Gastrocnemius medialis (tissue), 4 donors: Measurements from ENCODE around the gene DAGLB. TPM values are rescaled to one million over a fixed set of nuclear protein-coding genes. Genes with fewer than 3 reads are reported as not detected.
A peak's percentile ranks its signal among the peaks of the same experiment; 100 is the strongest.

Experiments
- ATAC-seq, 2 donors: fragments of 150-250 bp; one replicate each; pipeline ENCODE4 v1.9.1; 2016
- DNase-seq, 2 donors: peaks; one replicate each; pipeline ENCODE4 v3.0.0-alpha.2; 2019
- H3K27ac ChIP-seq, 4 donors: fragments of 200-600 bp; sonication (generic); 1 replicate in 1 of 4; 2 replicates in 3 of 4; pipeline ENCODE4 v1.5.1; 2016 to 2018; ENCODE audit warnings: mild to moderate bottlenecking in 2 of 4, moderate library complexity in 1 of 4
- H3K27me3 ChIP-seq, 3 donors: fragments of 200-600 bp; sonication (generic) in 2 of 3; 1 replicate in 1 of 3; 2 replicates in 2 of 3; pipeline versions ENCODE4 v1.5.1 to v1.6.0; 2016 to 2019; ENCODE audit warnings: mild to moderate bottlenecking in 1 of 3, moderate library complexity in 1 of 3
- H3K36me3 ChIP-seq, 2 donors: fragments of 200-600 bp; sonication (generic) in 1 of 2; one replicate each; pipeline ENCODE4 v1.5.1; 2017 to 2018
- H3K4me1 ChIP-seq, 2 donors: fragments of 200-600 bp; sonication (generic) in 1 of 2; one replicate each; pipeline ENCODE4 v1.5.1; 2016 to 2017; ENCODE audit warnings: mild to moderate bottlenecking in 2 of 2
- H3K4me3 ChIP-seq, 4 donors: fragments of 200-600 bp; sonication (generic) in 3 of 4; 1 replicate in 1 of 4; 2 replicates in 3 of 4; pipeline ENCODE4 v1.5.1; 2016 to 2019; ENCODE audit warnings: mild to moderate bottlenecking in 2 of 4
- H3K9me3 ChIP-seq, 3 donors: fragments of 200-600 bp; sonication (generic) in 2 of 3; 1 replicate in 1 of 3; 2 replicates in 2 of 3; pipeline ENCODE4 v1.5.1; 2016 to 2019
- POLR2A ChIP-seq, 2 donors: fragments of 450-650 bp; IDR thresholded peaks; one replicate each; pipeline ENCODE4 v1.6.1; 2017; ENCODE audit warnings: antibody characterized with exemption in 2 of 2, mild to moderate bottlenecking in 2 of 2, moderate library complexity in 2 of 2
- in situ Hi-C, 4 donors: fragments of 200-750 bp; cut with MboI; loops; one replicate each; pipeline versions ENCODE4 v1.15.0 to v1.8.0; 2017; ENCODE audit warnings: low sequenced_read_pairs in 4 of 4
- intact Hi-C: fragments of 100-400 bp; cut with DNase I; formaldehyde crosslinking; loops from one replicate; pipeline ENCODE4 v1.15.1; 2023; ENCODE audit warnings: low total_unique reads
- total RNA-seq, 4 donors: library from RNA; depleted of rRNA; stranded (reverse); fragments of >200 nt; gene quantifications; one replicate each; pipeline versions ENCODE4 v1.1.0 to v1.2.3, GENCODE V29; 2016
- TF ChIP-seq, protein P1 (sequence below), 5 experiments: fragments of 450-650 bp in 3 of 5; fragments of 200-600 bp in 2 of 5; sonication (generic) in 2 of 5; IDR thresholded peaks in 4 of 5; conservative IDR thresholded peaks in 1 of 5; 1 replicate in 4 of 5; 2 replicates in 1 of 5; pipeline ENCODE4 v1.5.1; 2016 to 2019; ENCODE audit warnings: antibody characterized with exemption in 5 of 5, mild to moderate bottlenecking in 3 of 5, moderate library complexity in 3 of 5

Gene DAGLB
- total RNA-seq, 4 donors from 2014 or later: 11.7 to 24.0 (median 16.1) TPM

DNA sequence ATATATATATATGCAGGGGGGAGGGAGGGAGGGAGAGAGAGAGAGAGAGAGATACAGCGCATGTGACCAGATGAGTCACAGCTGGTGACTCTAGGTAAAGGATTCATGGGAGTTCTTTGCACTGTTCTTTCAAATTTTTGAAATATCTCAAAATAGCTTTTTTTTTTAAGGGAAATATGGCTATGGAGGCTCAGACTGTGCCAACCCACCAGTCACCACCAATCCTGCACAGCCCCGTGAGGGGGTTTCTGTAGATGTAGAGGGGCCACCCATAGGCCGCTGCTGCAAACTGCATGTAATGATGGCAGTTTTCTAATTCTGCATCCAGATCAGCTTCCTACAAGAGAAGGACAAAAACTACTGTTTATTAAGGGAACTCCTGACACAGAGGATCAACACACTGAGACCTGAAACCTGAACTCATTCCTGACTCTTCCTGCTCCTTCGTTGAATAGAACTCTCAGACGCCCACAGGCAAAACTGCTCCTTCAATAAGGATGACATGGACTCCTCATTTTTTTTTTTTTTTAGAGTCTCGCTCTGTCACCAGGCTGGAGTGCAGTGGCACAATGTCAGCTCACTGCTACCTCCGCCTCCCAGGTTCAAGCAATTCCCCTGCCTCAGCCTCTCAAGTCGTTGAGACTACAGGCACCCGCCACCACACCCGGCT is 17.3 kb downstream of the DAGLB start:
- Histone ChIP-seq H3K4me3 (no peak overlapping the region), H3K9me3 (no peaks in the 10 kb centered on the region), H3K27ac (no peak overlapping the region), H3K4me1 (peaks cover 8 to 11% of the 10 kb centered on the region in 2 donors), H3K27me3 (no peaks in the 10 kb centered on the region), H3K36me3 (peaks cover 0 to 37% of the 10 kb centered on the region in 2 donors)
- DNase-seq (no peak), ATAC-seq (no peak)
- TF ChIP-seq, protein P1, sequence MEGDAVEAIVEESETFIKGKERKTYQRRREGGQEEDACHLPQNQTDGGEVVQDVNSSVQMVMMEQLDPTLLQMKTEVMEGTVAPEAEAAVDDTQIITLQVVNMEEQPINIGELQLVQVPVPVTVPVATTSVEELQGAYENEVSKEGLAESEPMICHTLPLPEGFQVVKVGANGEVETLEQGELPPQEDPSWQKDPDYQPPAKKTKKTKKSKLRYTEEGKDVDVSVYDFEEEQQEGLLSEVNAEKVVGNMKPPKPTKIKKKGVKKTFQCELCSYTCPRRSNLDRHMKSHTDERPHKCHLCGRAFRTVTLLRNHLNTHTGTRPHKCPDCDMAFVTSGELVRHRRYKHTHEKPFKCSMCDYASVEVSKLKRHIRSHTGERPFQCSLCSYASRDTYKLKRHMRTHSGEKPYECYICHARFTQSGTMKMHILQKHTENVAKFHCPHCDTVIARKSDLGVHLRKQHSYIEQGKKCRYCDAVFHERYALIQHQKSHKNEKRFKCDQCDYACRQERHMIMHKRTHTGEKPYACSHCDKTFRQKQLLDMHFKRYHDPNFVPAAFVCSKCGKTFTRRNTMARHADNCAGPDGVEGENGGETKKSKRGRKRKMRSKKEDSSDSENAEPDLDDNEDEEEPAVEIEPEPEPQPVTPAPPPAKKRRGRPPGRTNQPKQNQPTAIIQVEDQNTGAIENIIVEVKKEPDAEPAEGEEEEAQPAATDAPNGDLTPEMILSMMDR (IDR thresholded peaks at IDR 0.05 in 4 of 5, conservative IDR thresholded peaks at IDR 0.05 in 1 of 5): no peak
- TF ChIP-seq POLR2A (IDR thresholded peaks at IDR 0.05): no peak
- in situ Hi-C loops: loop anchor here in 1 of 4 donors (10.0 kb wide), 2 partner anchors 46 to 436 kb away; no protein-coding TSS in a partner anchor
- intact Hi-C loops: no loop called here

DNA sequence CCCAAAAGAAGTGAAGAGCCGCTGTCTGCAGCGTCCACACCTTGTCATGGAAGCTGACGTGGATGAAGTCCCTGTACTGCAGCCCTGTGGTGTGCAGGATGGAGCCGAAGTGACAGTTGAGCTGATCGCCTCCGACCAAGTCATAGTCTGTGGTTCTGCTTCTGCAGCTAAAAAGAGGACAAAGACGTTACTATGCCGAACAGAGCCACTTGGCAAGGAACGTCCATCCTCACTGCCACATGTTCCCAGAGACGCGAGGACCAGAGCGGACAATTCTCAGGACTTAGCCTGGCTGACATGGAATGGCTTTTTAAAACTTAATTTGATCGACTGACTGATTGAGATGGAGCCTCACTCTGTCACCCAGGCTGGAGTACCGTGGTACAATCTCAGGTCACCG is 21.8 kb downstream of the DAGLB start:
- Histone ChIP-seq H3K36me3 (peaks cover 0 to 29% of the 10 kb centered on the region in 2 donors), H3K27ac (peak overlapping the region in 3 of 4 donors; percentile 5 to 83 (median 53)), H3K4me3 (no peak overlapping the region), H3K27me3 (no peaks in the 10 kb centered on the region), H3K9me3 (no peaks in the 10 kb centered on the region), H3K4me1 (peaks cover 13 to 20% of the 10 kb centered on the region in 2 donors)
- in situ Hi-C loops: loop anchor here in 1 of 4 donors (5.0 kb wide), 1 partner anchor 44 kb away; no protein-coding TSS in a partner anchor
- TF ChIP-seq, protein P1 (IDR thresholded peaks at IDR 0.05 in 4 of 5, conservative IDR thresholded peaks at IDR 0.05 in 1 of 5): no peak
- no peak for TF ChIP-seq POLR2A (IDR thresholded peaks at IDR 0.05)
- ATAC-seq (no peak), DNase-seq (no peak)
- intact Hi-C loops: no loop called here

DNA sequence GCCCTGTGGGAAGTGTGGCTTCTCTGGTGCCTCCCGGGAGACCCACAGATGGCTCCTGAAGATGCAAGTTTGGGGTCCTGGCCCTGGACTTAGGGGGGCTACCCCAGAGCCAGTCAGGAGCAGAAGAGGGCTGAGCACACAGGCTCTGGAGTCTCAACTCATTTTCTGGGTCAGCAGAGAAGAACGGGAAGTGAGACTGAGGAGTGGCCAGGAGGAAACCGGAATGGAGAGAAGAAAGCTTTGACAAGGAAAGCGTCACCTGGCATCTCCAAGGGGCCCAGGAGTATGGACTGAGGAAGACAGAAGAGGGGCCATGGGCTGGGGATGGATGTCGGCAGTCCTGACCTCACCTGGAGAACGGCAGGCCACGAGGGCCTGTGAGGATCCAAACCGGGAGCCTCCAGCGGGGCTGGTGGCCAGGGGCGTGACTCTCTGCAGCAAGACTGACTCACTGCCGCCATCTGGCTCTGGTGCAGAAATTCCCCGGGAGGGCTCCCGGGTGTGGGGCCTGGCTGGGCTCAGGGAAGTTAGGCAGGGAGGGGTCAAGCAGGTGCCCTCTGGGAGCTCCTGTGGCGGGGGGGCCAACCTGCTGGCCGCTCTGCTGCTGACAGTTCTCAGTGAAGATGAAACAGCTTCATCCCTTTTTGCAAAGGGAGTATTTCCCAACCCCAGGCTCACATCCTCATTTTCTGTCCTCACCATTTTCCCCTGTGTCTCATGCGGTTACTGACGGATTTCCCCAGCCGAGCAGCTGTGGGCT is 23.6 kb downstream of the DAGLB start:
- no peaks in the 10 kb centered on the region for H3K27me3 ChIP-seq
- H3K27ac ChIP-seq: peak overlapping the region; percentile 81 to 87 (median 84)
- intact Hi-C loops: loop anchor here (5.0 kb wide), 1 partner anchor 247 kb away; no protein-coding TSS in a partner anchor
- H3K4me1 ChIP-seq: peaks cover 21 to 35% of the 10 kb centered on the region in 2 donors
- ATAC-seq: peak; percentile 76 to 79
- peaks cover 0 to 23% of the 10 kb centered on the region in 2 donors for H3K36me3 ChIP-seq
- in situ Hi-C loops: no loop called here
- H3K4me3 ChIP-seq: no peak overlapping the region
- TF ChIP-seq, protein P1 (IDR thresholded peaks at IDR 0.05 in 4 of 5, conservative IDR thresholded peaks at IDR 0.05 in 1 of 5): peak in 4 of 5 experiments; percentile 9 to 42 (median 30)
- no peak for TF ChIP-seq POLR2A (IDR thresholded peaks at IDR 0.05)
- no peaks in the 10 kb centered on the region for H3K9me3 ChIP-seq
- DNase-seq: peak; percentile 90 to 97

DNA sequence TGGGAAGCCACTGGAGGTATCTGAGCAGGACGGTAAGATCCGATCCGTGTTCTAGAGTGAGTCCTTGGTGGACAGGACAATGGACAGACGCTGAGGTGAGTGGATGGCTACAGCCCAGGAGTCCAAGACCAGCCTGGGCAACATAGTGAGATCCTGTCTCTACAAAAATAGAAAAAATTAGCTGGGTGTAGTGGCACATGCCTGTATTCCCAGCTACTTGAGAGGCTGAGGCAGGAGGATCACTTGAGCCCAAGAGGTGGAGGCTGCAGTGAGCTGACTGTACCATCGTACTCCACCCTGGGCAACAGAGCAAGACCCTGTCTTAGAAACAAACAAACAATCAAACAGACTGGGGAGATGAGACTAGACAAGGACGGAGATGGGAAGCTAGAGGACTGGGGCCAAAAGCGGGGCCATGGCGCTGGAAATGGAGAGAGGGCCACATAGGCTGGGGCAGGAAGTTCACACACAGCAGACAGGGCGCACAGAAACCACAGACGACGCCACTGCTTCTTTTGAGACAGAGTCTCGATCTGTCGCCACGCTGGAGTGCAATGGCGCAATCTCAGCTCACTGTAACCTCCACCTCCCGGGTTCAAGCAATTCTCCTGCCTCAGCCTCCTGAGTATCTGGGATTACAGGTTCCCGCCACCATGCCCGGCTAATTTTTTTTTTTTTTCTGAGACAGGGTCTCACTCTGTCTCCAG is 24.7 kb downstream of the DAGLB start:
- in situ Hi-C loops (no loop called here), intact Hi-C loops (loop anchor here (5.0 kb wide), 1 partner anchor 246 kb away; no protein-coding TSS in a partner anchor)
- no peak overlapping the region for H3K4me3 ChIP-seq
- no peak for TF ChIP-seq POLR2A (IDR thresholded peaks at IDR 0.05)
- TF ChIP-seq, protein P1 (IDR thresholded peaks at IDR 0.05 in 4 of 5, conservative IDR thresholded peaks at IDR 0.05 in 1 of 5): no peak
- no peaks in the 10 kb centered on the region for H3K9me3 ChIP-seq
- H3K4me1 ChIP-seq: peaks cover 24 to 35% of the 10 kb centered on the region in 2 donors
- H3K27me3 ChIP-seq: no peaks in the 10 kb centered on the region
- peaks cover 0 to 23% of the 10 kb centered on the region in 2 donors for H3K36me3 ChIP-seq
- DNase-seq: no peak
- H3K27ac ChIP-seq: peak overlapping the region; percentile 81 to 87 (median 84)
- ATAC-seq: no peak
